ENCODE measurements around the gene C11orf52.
"Not testable (repeated sequence)": the region's sequence is repeated elsewhere in the genome, so short reads cannot be mapped to it uniquely, and the experiment has no call there.

The C11orf52 gene

DNA sequence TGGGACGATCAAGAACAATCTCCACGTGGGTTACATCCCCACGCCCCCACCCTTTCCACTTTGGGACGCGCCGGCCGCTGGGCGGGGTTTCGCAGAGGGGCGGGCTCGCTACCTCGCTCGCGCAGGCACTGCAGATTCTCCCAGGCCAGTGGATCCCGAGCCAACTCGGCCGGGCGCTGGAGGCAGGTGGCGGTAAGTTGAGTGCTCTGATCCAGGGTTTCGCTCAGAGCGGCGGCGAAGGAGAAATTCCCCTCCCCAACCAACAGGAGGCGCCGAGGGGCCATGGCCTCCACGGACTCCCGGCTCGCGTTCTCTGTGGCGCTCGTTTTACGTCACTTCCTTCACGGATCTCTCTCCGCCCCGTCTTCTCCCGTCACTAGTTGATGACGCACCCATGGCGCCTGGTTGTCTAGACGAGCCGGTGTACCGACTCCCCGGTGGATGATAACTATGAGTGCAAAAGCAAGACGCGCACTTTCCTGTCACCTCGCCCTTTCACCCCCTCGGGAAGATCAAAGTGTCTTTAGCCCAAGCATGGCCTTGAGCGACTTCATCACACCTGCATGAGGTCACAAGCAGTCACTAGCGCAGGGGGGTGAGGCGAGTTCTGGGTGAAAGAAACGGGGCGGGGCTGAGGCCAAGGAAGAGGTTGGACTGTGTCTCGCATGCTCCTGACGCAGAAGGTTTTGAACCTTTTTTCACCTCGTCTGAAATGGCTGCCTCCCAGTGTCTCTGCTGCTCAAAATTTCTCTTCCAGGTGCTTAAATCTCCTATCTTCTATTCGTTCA lies 39.7 kb upstream of the C11orf52 start, which contains the start of the genes CFAP68 and FDXACB1:
TSS of gene CFAP68 (plus strand) at position 693 of the 788 bp plus-strand sequence. CDS start at position 713, 20 bp downstream.
TSS of gene FDXACB1 (minus strand) at position 317 of the 788 bp plus-strand sequence. CDS start at position 284, 33 bp downstream.
- H3K4me3 ChIP-seq (ENCODE audit: low read depth, low read length) = peak within 1 kb of the TSS; percentile 75
- peak; percentile 96 for DNase-seq (ENCODE audit: low read depth)
- TF ChIP-seq, protein P1, sequence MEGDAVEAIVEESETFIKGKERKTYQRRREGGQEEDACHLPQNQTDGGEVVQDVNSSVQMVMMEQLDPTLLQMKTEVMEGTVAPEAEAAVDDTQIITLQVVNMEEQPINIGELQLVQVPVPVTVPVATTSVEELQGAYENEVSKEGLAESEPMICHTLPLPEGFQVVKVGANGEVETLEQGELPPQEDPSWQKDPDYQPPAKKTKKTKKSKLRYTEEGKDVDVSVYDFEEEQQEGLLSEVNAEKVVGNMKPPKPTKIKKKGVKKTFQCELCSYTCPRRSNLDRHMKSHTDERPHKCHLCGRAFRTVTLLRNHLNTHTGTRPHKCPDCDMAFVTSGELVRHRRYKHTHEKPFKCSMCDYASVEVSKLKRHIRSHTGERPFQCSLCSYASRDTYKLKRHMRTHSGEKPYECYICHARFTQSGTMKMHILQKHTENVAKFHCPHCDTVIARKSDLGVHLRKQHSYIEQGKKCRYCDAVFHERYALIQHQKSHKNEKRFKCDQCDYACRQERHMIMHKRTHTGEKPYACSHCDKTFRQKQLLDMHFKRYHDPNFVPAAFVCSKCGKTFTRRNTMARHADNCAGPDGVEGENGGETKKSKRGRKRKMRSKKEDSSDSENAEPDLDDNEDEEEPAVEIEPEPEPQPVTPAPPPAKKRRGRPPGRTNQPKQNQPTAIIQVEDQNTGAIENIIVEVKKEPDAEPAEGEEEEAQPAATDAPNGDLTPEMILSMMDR (IDR thresholded peaks at IDR 0.05; ENCODE audit: control insufficient read depth, extremely low read depth, insufficient read depth) = peak; percentile 93

DNA sequence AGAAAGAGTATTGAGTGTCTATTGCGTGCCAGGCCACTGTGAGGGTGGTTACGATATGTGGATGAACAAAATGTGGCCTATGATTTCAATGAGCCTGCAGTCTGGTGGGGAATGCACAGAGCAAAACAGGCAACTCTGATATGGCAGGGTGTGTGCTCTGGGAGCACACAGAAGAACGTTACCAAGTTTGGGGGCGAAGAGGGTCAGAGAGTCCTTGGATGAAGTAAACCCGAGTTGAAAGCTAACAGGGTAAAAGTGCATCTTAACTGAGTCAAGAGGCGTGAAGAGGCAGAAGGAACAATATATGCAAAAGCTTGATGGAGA lies 39.1 kb upstream of the C11orf52 start:
- DNase-seq (ENCODE audit: low read depth) = no peak
- H3K4me3 ChIP-seq (ENCODE audit: low read depth, low read length) = peak overlapping the region; percentile 75
- TF ChIP-seq, protein P1 (IDR thresholded peaks at IDR 0.05; ENCODE audit: control insufficient read depth, extremely low read depth, insufficient read depth) = no peak

DNA sequence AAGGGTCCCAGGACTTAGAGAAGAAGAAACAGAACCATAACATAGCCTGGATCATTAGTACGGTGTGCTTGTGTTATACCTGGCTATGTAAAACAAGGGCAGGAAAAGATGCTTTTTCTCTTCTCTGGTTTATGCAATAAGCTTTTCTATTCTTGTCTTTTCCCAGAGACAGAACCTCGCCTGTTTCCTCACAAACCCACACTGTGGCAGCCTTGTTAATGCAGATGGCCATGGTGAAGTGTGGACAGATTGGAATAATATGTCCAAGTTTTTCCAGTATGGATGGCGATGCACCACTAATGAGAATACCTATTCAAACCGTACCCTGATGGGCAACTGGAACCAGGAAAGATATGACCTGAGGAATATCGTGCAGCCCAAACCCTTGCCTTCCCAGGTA lies 36.5 kb upstream of the C11orf52 start:
- DNase-seq (ENCODE audit: low read depth) = no peak
- TF ChIP-seq, protein P1 (IDR thresholded peaks at IDR 0.05; ENCODE audit: control insufficient read depth, extremely low read depth, insufficient read depth) = no peak
- no peak overlapping the region for H3K4me3 ChIP-seq (ENCODE audit: low read depth, low read length)

DNA sequence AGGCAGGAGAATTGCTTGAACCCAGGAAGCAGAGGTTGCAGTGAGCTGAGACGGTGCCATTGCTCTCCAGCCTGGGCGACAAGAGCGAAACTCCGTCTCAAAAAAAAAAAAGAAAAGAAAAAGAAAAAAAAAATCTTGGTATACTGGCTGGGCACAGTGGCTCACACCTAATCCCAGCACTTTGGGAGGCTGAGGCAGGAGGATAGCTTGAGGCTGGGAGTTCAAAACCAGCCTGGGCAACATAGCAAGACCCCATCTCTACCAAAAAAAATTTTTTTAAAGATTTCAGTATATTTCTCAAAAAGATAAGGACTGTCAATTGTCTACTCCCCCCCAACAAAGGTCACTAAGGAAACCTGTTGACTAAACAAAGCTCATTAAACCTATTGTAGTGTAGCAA lies 33.7 kb upstream of the C11orf52 start:
- H3K4me3 ChIP-seq (ENCODE audit: low read depth, low read length); DNase-seq (ENCODE audit: low read depth): not testable (repeated sequence)

DNA sequence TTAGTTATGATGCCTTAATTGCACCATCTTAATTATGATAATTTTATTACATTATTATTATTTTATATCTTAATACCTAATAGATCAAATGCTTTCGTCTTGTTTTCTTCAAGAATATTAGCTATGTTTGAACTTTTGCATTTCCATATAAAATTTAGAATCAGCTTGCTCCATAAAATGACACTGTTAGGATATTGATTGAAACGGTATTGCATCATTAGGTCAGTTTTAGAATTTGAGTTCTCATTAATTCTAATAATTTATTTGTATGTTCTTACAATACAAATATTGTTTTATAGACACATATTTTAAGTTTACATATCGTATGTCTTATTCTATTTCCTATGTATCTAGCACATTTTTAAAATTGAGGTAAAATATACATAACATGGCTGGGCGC lies 32.7 kb upstream of the C11orf52 start:
- TF ChIP-seq, protein P1 (IDR thresholded peaks at IDR 0.05; ENCODE audit: control insufficient read depth, extremely low read depth, insufficient read depth) = no peak
- DNase-seq (ENCODE audit: low read depth) = no peak
- H3K4me3 ChIP-seq (ENCODE audit: low read depth, low read length) = no peak overlapping the region

DNA sequence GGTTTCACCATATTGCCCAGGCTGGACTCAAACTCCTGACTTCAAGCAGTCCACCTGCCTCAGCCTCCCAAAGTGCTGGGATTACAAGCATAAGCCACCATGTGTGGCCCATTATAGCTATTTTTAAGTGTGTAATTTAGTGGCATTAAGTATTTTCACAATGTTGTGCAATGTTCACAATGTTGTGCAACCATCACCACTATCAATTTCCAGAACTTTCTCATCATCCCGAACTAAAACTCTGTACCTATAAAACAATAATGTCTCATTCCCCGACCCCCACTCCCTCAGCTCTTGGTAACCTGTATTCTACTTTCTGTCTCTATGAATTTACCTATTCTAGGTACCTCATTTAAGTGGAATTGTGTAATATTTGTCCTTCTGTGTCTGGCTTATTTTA lies 31.9 kb upstream of the C11orf52 start:
- TF ChIP-seq, protein P1 (IDR thresholded peaks at IDR 0.05; ENCODE audit: control insufficient read depth, extremely low read depth, insufficient read depth) = no peak
- DNase-seq (ENCODE audit: low read depth) = no peak
- H3K4me3 ChIP-seq (ENCODE audit: low read depth, low read length) = no peak overlapping the region

DNA sequence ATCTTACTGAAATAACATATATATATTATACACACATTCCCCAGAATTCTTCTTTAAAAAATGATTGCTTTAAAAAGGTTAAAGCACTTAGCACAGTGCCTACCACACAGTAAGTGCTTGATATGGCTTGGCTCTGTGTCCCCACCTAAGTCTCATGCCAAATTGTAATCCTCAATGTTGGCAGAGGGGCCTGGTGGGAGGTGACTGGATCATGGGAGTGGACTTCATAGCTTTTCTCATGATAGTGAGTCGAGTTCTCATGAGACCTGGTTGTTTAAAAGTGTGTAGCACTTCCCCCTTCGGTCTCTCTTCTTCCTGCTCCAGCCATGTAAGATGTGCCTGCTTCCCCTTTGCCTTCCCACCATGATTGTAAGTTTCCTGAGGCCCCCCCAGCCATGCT lies 13.3 kb upstream of the C11orf52 start:
- no peak for DNase-seq (ENCODE audit: low read depth)
- TF ChIP-seq, protein P1 (IDR thresholded peaks at IDR 0.05; ENCODE audit: control insufficient read depth, extremely low read depth, insufficient read depth) = no peak

More for the DNA sequence above, 13.3 kb upstream of the C11orf52 start:
- H3K4me3 ChIP-seq (ENCODE audit: low read depth, low read length) = no peak overlapping the region
